Measurements from ENCODE around the gene GLDN.

DNA sequence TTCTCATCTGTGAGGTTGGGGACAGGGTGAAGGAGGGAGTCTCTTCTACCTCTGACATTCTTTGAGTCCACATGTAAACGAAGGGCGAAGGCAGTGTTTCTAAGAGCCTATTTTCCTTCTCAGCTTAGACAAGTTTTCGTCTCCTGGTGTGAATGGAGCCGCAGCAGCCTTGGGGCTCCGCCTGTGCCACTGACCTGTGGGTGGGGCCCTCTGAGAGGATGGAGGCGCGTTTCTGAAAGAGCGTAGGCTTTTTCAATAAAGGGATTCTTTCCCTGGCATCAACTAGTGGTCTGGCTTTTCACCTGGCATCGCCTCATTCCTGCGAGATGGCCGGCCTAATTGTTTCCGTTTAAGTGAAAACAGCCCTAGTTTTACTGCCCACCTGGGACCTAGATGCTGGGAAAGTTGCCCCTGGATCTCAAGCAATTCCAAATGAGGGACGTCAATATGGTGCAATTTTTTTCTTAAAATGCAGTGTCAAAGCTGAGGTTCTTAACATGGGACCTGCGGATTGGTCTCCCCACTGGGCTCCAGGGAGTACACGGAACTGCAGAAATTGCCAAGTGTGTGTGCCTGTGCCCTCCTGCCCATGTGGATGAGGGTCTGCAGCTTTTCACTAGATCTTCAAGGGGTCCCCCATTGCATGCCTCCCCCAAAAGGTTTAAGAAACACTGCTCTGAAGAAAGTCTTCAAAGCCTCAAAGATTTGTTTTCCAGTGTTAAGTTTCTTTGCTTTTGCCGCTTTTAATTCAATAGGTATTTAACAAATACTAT is 958 bp downstream of the GLDN start:
- TF ChIP-seq, protein P1, sequence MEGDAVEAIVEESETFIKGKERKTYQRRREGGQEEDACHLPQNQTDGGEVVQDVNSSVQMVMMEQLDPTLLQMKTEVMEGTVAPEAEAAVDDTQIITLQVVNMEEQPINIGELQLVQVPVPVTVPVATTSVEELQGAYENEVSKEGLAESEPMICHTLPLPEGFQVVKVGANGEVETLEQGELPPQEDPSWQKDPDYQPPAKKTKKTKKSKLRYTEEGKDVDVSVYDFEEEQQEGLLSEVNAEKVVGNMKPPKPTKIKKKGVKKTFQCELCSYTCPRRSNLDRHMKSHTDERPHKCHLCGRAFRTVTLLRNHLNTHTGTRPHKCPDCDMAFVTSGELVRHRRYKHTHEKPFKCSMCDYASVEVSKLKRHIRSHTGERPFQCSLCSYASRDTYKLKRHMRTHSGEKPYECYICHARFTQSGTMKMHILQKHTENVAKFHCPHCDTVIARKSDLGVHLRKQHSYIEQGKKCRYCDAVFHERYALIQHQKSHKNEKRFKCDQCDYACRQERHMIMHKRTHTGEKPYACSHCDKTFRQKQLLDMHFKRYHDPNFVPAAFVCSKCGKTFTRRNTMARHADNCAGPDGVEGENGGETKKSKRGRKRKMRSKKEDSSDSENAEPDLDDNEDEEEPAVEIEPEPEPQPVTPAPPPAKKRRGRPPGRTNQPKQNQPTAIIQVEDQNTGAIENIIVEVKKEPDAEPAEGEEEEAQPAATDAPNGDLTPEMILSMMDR (IDR thresholded peaks at IDR 0.05): no peak
- no peak for TF ChIP-seq POLR2AphosphoS5 (IDR thresholded peaks at IDR 0.05; ENCODE audit: low read depth, low read length)
- no peak for TF ChIP-seq SIN3A (IDR thresholded peaks at IDR 0.05; ENCODE audit: borderline replicate concordance, insufficient read depth, low read depth, low read length)
- TF ChIP-seq REST (IDR thresholded peaks at IDR 0.05; ENCODE audit: insufficient read depth in 1 of 2, low read depth in 2 of 2, low read length in 1 of 2): no peak
